ENCODE data around the gene CNPPD1.
A peak's percentile ranks its signal among the peaks of the same experiment; 100 is the strongest.

CNPPD1 gene

GRCh38 chr2:219181531-219181930 is 4.8 kb upstream of the CNPPD1 start:
- no peak for DNase-seq (ENCODE audit: low read depth in 2 of 2, low spot score in 1 of 2)

- no peak for DNase-seq (ENCODE audit: low read depth in 2 of 2, low spot score in 1 of 2)
These were observed 4.2 kb upstream of the CNPPD1 start for GRCh38 chr2:219180961-219181360.

GRCh38 chr2:219179601-219180465 is 3.1 kb upstream of the CNPPD1 start:
- DNase-seq (ENCODE audit: low read depth in 2 of 2, low spot score in 1 of 2): no peak

- DNase-seq (ENCODE audit: low read depth in 2 of 2, low spot score in 1 of 2): no peak
These were observed 1.9 kb upstream of the CNPPD1 start for GRCh38 chr2:219178377-219179175.

GRCh38 chr2:219177552-219178376 is 1.0 kb upstream of the CNPPD1 start, which contains the start of gene RETREG2:
Gene RETREG2 (plus strand): TSS chr2:219178275. CDS start chr2:219178353, 78 bp downstream.
- DNase-seq (ENCODE audit: low read depth in 2 of 2, low spot score in 1 of 2): peak; percentile 40 to 61

GRCh38 chr2:219175928-219176817 is 552 bp downstream of the CNPPD1 start:
- no peak for DNase-seq (ENCODE audit: low read depth in 2 of 2, low spot score in 1 of 2)

- DNase-seq (ENCODE audit: low read depth in 2 of 2, low spot score in 1 of 2): no peak
These were observed 1.2 kb downstream of the CNPPD1 start for GRCh38 chr2:219175486-219175885.

- no peak for DNase-seq (ENCODE audit: low read depth in 2 of 2, low spot score in 1 of 2)
These were observed 1.9 kb downstream of the CNPPD1 start for GRCh38 chr2:219174801-219175200.

- no peak for DNase-seq (ENCODE audit: low read depth in 2 of 2, low spot score in 1 of 2)
These were observed 2.6 kb downstream of the CNPPD1 start for GRCh38 chr2:219174146-219174545.

- no peak for DNase-seq (ENCODE audit: low read depth in 2 of 2, low spot score in 1 of 2)
These were observed 3.5 kb downstream of the CNPPD1 start for GRCh38 chr2:219173176-219173575.

- DNase-seq (ENCODE audit: low read depth in 2 of 2, low spot score in 1 of 2): no peak
These were observed 4.2 kb downstream of the CNPPD1 start for GRCh38 chr2:219172231-219173154.

GRCh38 chr2:219171231-219171651 is 5.5 kb downstream of the CNPPD1 start:
- no peak for DNase-seq (ENCODE audit: low read depth in 2 of 2, low spot score in 1 of 2)

- DNase-seq (ENCODE audit: low read depth in 2 of 2, low spot score in 1 of 2): no peak
These were observed 6.6 kb downstream of the CNPPD1 start, which contains the start of gene SLC23A3 for GRCh38 chr2:219169930-219170654. Gene SLC23A3 (minus strand): TSS chr2:219170029. CDS start chr2:219169984, 45 bp downstream.

GRCh38 chr2:219168932-219169331 is 7.8 kb downstream of the CNPPD1 start:
- DNase-seq (ENCODE audit: low read depth in 2 of 2, low spot score in 1 of 2): no peak

- DNase-seq (ENCODE audit: low read depth in 2 of 2, low spot score in 1 of 2): no peak
These were observed 8.2 kb downstream of the CNPPD1 start for GRCh38 chr2:219168526-219168925.

- no peak for DNase-seq (ENCODE audit: low read depth in 2 of 2, low spot score in 1 of 2)
These were observed 8.7 kb downstream of the CNPPD1 start for GRCh38 chr2:219167997-219168396.

GRCh38 chr2:219165058-219165911 is 11.4 kb downstream of the CNPPD1 start:
- no peak for DNase-seq (ENCODE audit: low read depth in 2 of 2, low spot score in 1 of 2)
